Measurements from ENCODE around the gene CDC42BPA. TPM values are rescaled to one million over a fixed set of nuclear protein-coding genes. Genes with fewer than 3 reads are reported as not detected.

CDC42BPA gene
- total and polyA plus RNA-seq, 2 of the 8 experiments (the other 6 are each of a cell fraction or from before 2014, with no cell fraction given), result 7.1 to 28.5 TPM

- peaks cover 0 to 3% of the 10 kb centered on the region in 2 experiments for H4K20me1 ChIP-seq (replicated peaks in 1 of 2; ENCODE audit: control insufficient read depth in 1 of 2, insufficient read depth in 2 of 2, low read length in 2 of 2)
- no peak overlapping the region for H3K4me2 ChIP-seq (ENCODE audit: insufficient read depth in 1 of 2, low read depth in 2 of 2, low read length in 2 of 2)
- CTCF ChIA-PET (ENCODE audit: partially characterized antibody), result interaction anchor here (0.7 to 1.7 kb wide), 2 partner anchors 17 to 118 kb away, joined by 3 to 7 read pairs; no protein-coding TSS in a partner anchor
- TF ChIP-seq CHD2 (IDR thresholded peaks at IDR 0.05; ENCODE audit: low read length) (no peak), CTBP2 (IDR thresholded peaks at IDR 0.05; ENCODE audit: borderline replicate concordance, insufficient read depth, insufficient read length, low read length) (no peak), USF2 (IDR thresholded peaks at IDR 0.05; ENCODE audit: low read length) (no peak), TAF1 (IDR thresholded peaks at IDR 0.05; ENCODE audit: low read depth, low read length) (no peak), ATF3 (IDR thresholded peaks at IDR 0.05; ENCODE audit: insufficient read depth, low read depth, low read length) (no peak), NRF1 (IDR thresholded peaks at IDR 0.05; ENCODE audit: low read depth, low read length) (no peak), HDAC6 (IDR thresholded peaks at IDR 0.05; ENCODE audit: low read depth, low read length) (no peak), FOSL1 (IDR thresholded peaks at IDR 0.05; ENCODE audit: insufficient read depth, low read depth, low read length) (no peak), RAD21 (IDR thresholded peaks at IDR 0.05 in 1 of 2, conservative IDR thresholded peaks at IDR 0.05 in 1 of 2; ENCODE audit: low read depth in 2 of 2, low read length in 2 of 2) (no peak), GABPA (IDR thresholded peaks at IDR 0.05; ENCODE audit: borderline replicate concordance, insufficient read depth, low read length) (no peak)
These were observed 77.3 kb downstream of the CDC42BPA start for GRCh38 chr1:227240983-227241382.

More at GRCh38 chr1:227240983-227241382, 77.3 kb downstream of the CDC42BPA start:
- Histone ChIP-seq H4K8ac (ENCODE audit: extremely low read depth, insufficient read depth, low read length) (no peak overlapping the region), H3K27me3 (replicated peaks in 1 of 4; ENCODE audit: control insufficient read depth in 3 of 4, extremely low read depth in 1 of 4, insufficient read depth in 3 of 4, low read length in 3 of 4) (no peaks in the 10 kb centered on the region), H3K14ac (ENCODE audit: insufficient read length) (no peak overlapping the region), H3K23ac (ENCODE audit: insufficient read length) (no peak overlapping the region), H2BK5ac (ENCODE audit: low read depth, low read length) (no peak overlapping the region), H2BK12ac (ENCODE audit: low read depth, low read length) (no peak overlapping the region), H2AK5ac (ENCODE audit: low read depth, low read length) (no peak overlapping the region), H3K79me2 (ENCODE audit: control insufficient read depth in 1 of 2, insufficient read depth in 2 of 2, low read length in 2 of 2) (peaks cover 0 to 74% of the 10 kb centered on the region in 2 experiments; a peak in 2 of 4 replicates), H4K91ac (replicated peaks; ENCODE audit: insufficient read length, low read length) (no peak overlapping the region), H2BK15ac (ENCODE audit: low read length) (no peak overlapping the region), H3K9ac (replicated peaks in 1 of 4; ENCODE audit: extremely low read depth in 1 of 4, low read depth in 3 of 4, low read length in 3 of 4) (no peak overlapping the region), H3K18ac (ENCODE audit: extremely low read depth, low read length) (no peak overlapping the region), H3K23me2 (ENCODE audit: low read depth, low read length) (no peaks in the 10 kb centered on the region), H3K4me3 (ENCODE audit: extremely low read depth in 1 of 4, insufficient read depth in 2 of 4, low read depth in 3 of 4, low read length in 4 of 4) (no peak overlapping the region), H2AFZ (ENCODE audit: low read length) (no peak overlapping the region), H3K27ac (ENCODE audit: low read depth, low read length) (no peak overlapping the region), H2BK120ac (replicated peaks; ENCODE audit: low read depth, low read length) (no peak overlapping the region), H3K9me3 (ENCODE audit: insufficient read depth in 2 of 2, low read depth in 1 of 2, low read length in 1 of 2) (no peaks in the 10 kb centered on the region), H3K4ac (replicated peaks; ENCODE audit: insufficient read length, low read depth, low read length) (no peak overlapping the region), H2BK20ac (ENCODE audit: low read length) (no peak overlapping the region), H4K5ac (ENCODE audit: insufficient read length, low read depth, low read length) (no peak overlapping the region), H3K36me3 (ENCODE audit: control insufficient read depth in 2 of 4, insufficient read depth in 4 of 4, low read length in 3 of 4) (no peaks in the 10 kb centered on the region), H3K56ac (replicated peaks; ENCODE audit: insufficient read length, low read depth, low read length) (no peak overlapping the region), H3K79me1 (ENCODE audit: low read depth, low read length) (peaks cover 3% of the 10 kb centered on the region; the same call in 1 of the 2 replicates), H3K4me1 (replicated peaks in 1 of 4; ENCODE audit: control insufficient read depth in 3 of 4, insufficient read depth in 4 of 4, low read length in 3 of 4) (peaks cover 0 to 3% (median 0%) of the 10 kb centered on the region in 4 experiments; a peak in 2 of 7 replicates)
- DNase-seq (ENCODE audit: low read depth in 1 of 2, low spot score in 2 of 2) (no peak), FAIRE-seq (no peak)
- POLR2A ChIA-PET (ENCODE audit: partially characterized antibody), result no interaction called here

Measured in H1 (cell line).